Kidney (tissue), 14 donors: ENCODE data around the gene PRKCQ. TPM values are rescaled to one million over a fixed set of nuclear protein-coding genes. Genes with fewer than 3 reads are reported as not detected.
"Not testable (repeated sequence)": the region's sequence is repeated elsewhere in the genome, so short reads cannot be mapped to it uniquely, and the experiment has no call there.

Experiments used
- DNase-seq, 5 donors: peaks; one replicate each; pipeline ENCODE4 v3.0.0-alpha.2; 2013 to 2020
- FAIRE-seq: peaks from 2 replicates; lab custom pipeline; 2012; peaks lifted over from hg19 to GRCh38; lab: Jason Lieb, UNC
- H3K27ac ChIP-seq, 2 donors: one replicate each; pipeline ENCODE4 v1.7.0; 2013; ENCODE audit warnings: low read depth in 2 of 2, low read length in 2 of 2, inconsistent platforms in 1 of 2
- H3K27me3 ChIP-seq: one replicate; pipeline ENCODE4 v1.7.1; 2013; ENCODE audit warnings: low read length, inconsistent platforms; ENCODE audit not compliant: control insufficient read depth, insufficient read depth
- H3K36me3 ChIP-seq, 3 donors: one replicate each; pipeline versions ENCODE4 v1.7.0 to v1.7.1; 2013; ENCODE audit warnings: low read length in 3 of 3, control low read depth in 1 of 3, inconsistent platforms in 1 of 3; ENCODE audit not compliant: insufficient read depth in 3 of 3, control insufficient read depth in 2 of 3
- H3K4me1 ChIP-seq, 3 donors: one replicate each; pipeline versions ENCODE4 v1.7.0 to v1.7.1; 2013; ENCODE audit warnings: low read length in 3 of 3, inconsistent platforms in 1 of 3, low read depth in 1 of 3; ENCODE audit not compliant: control insufficient read depth in 2 of 3, insufficient read depth in 2 of 3
- H3K4me3 ChIP-seq, 3 donors: one replicate each; pipeline versions ENCODE4 v1.7.0 to v1.8.1; 2013; ENCODE audit warnings: low read length in 3 of 3, control low read depth in 1 of 3, inconsistent platforms in 1 of 3
- H3K9ac ChIP-seq, 3 donors: one replicate each; pipeline versions ENCODE4 v1.7.0 to v1.7.1; 2013; ENCODE audit warnings: low read length in 3 of 3, control low read depth in 1 of 3, inconsistent platforms in 1 of 3
- H3K9me3 ChIP-seq, 3 donors: one replicate each; pipeline versions ENCODE4 v1.7.0 to v1.7.1; 2013; ENCODE audit warnings: low read length in 3 of 3, control low read depth in 1 of 3, inconsistent platforms in 1 of 3; ENCODE audit not compliant: control insufficient read depth in 2 of 3, insufficient read depth in 1 of 3
- intact Hi-C: fragments of 100-400 bp; cut with DNase I; formaldehyde crosslinking; loops from one replicate; pipeline ENCODE4 v1.11.1; 2022
- polyA plus RNA-seq: library from polyadenylated mRNA; stranded (reverse); fragments of 350-450 nt; fragmentation: Illumina TruSeq; extraction: RNeasy Lipid Tissue Mini Kit (QIAGEN cat#74804); gene quantifications from one replicate; pipeline ENCODE4 v1.2.3, GENCODE V29; 2014; ENCODE audit warnings: low read depth, low replicate concordance; ENCODE audit not compliant: insufficient read depth
- total RNA-seq: library from RNA; stranded (reverse); fragmentation: NEBNext Ultra II Directional; extraction: Animal tissue kit (Norgen Biotek cat#: 25700); gene quantifications from one replicate; pipeline ENCODE4 v1.2.1, GENCODE V29; 2021
- TF ChIP-seq, protein P1 (sequence below): IDR thresholded peaks from 3 replicates; pipeline ENCODE4 v1.5.1; 2012; ENCODE audit warnings: mild to moderate bottlenecking, moderate library complexity, borderline replicate concordance; ENCODE audit not compliant: insufficient read depth; ENCODE audit errors: extremely low read depth
- donor health status: control.
- donor health status: control.
- donor health status: control.
- donor health status: control.
- donor health status: control.
- donor health status: DM: yes; HTN: yes; CAD: no.
- donor health status: Normal renal cell carcinoma (clear cell type).

The PRKCQ gene
- total and polyA plus RNA-seq, 2 donors from 2014 or later = 6.1 to 17.5 TPM

DNA sequence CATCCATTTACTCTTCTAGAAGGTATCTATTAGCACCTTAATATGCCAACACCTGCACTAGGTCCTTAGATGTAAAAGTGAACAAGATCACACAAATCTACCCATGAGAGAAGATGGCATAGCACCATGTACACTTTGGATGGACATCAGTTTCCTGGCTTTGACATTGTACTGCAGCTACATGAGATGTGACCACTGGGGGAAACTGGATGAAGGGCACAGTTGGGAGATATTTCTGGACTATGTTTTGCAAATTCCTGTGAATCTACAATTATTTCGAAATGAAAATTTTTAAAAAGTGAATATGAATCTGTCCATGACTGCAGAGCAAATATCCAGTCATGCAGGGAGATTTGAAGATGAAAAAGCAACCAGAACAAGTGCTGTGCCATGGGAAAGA lies 124.5 kb downstream of the PRKCQ start:
- TF ChIP-seq, protein P1, sequence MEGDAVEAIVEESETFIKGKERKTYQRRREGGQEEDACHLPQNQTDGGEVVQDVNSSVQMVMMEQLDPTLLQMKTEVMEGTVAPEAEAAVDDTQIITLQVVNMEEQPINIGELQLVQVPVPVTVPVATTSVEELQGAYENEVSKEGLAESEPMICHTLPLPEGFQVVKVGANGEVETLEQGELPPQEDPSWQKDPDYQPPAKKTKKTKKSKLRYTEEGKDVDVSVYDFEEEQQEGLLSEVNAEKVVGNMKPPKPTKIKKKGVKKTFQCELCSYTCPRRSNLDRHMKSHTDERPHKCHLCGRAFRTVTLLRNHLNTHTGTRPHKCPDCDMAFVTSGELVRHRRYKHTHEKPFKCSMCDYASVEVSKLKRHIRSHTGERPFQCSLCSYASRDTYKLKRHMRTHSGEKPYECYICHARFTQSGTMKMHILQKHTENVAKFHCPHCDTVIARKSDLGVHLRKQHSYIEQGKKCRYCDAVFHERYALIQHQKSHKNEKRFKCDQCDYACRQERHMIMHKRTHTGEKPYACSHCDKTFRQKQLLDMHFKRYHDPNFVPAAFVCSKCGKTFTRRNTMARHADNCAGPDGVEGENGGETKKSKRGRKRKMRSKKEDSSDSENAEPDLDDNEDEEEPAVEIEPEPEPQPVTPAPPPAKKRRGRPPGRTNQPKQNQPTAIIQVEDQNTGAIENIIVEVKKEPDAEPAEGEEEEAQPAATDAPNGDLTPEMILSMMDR = no peak
- H3K4me3 ChIP-seq = no peak overlapping the region
- no peaks in the 10 kb centered on the region for H3K4me1 ChIP-seq
- H3K9ac ChIP-seq = no peak overlapping the region
- H3K9me3 ChIP-seq = no peaks in the 10 kb centered on the region
- no peak overlapping the region for H3K27ac ChIP-seq
- intact Hi-C loops = no loop called here
- H3K36me3 ChIP-seq = no peaks in the 10 kb centered on the region
- no peaks in the 10 kb centered on the region for H3K27me3 ChIP-seq
- FAIRE-seq (no peak), DNase-seq (no peak)

DNA sequence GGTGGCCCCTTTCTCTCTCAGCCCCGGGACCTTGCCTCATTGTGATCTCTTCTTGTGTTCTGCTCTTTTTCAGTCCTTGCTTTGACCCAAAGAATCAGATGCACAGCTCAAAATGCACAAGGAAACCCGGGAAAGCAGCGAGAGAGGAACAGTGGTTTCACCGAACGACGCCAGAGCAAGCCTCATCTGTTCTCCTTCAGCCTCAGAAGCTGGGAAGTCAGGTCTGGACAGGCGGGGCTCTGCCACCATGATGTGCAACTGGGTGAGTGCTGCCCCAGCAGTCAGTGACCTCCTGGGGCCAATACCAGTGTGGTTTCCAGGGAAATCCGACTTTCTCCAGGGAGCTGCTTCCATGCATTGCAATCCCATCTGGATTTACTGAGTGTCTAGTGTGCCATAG lies 133.4 kb downstream of the PRKCQ start:
- H3K9me3 ChIP-seq = no peaks in the 10 kb centered on the region
- no peaks in the 10 kb centered on the region for H3K4me1 ChIP-seq
- TF ChIP-seq, protein P1 = no peak
- H3K9ac ChIP-seq = no peak overlapping the region
- H3K27ac ChIP-seq = no peak overlapping the region
- no peak overlapping the region for H3K4me3 ChIP-seq
- H3K36me3 ChIP-seq = no peaks in the 10 kb centered on the region
- intact Hi-C loops = no loop called here
- H3K27me3 ChIP-seq = no peaks in the 10 kb centered on the region
- FAIRE-seq (no peak), DNase-seq (no peak)

DNA sequence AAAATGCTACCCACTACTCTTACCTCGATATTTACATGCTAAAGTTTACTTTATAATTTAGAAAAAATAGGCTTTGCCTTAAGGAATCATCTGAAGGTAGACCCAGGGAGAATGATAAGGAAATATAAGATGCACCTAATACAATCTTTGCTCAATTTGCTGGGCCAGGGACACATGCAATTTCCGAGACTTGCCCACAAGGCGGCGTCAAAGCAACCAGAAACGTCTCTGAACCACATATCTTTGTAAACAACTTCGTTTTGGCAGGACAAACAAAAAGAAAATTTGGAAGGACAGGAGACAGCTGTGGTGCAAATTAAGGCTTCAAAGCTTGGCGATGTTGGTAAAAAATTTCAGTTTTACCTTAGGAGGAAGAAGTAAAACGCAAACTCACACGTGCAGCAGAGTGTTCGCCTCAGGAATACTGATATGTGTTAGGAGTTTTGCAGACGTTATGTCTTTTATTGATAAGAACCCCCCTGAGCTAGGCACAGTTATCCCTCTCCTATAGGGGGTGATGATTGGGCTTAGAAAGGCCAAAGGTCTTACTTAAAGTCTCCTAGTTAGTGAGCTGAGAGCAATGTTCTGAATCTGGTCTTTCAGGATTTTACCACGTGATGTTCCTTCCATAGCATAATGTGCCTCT lies 134.3 kb downstream of the PRKCQ start:
- TF ChIP-seq, protein P1 = peak; percentile 70
- peak in 4 of 5 donors; percentile 40 to 75 (median 57) for DNase-seq
- no peak overlapping the region for H3K27ac ChIP-seq
- intact Hi-C loops = no loop called here
- no peaks in the 10 kb centered on the region for H3K9me3 ChIP-seq
- no peaks in the 10 kb centered on the region for H3K36me3 ChIP-seq
- peak; percentile 23 for FAIRE-seq
- no peaks in the 10 kb centered on the region for H3K4me1 ChIP-seq
- H3K4me3 ChIP-seq = peak overlapping the region in 1 of 3 donors; percentile 26
- no peaks in the 10 kb centered on the region for H3K27me3 ChIP-seq
- no peak overlapping the region for H3K9ac ChIP-seq

DNA sequence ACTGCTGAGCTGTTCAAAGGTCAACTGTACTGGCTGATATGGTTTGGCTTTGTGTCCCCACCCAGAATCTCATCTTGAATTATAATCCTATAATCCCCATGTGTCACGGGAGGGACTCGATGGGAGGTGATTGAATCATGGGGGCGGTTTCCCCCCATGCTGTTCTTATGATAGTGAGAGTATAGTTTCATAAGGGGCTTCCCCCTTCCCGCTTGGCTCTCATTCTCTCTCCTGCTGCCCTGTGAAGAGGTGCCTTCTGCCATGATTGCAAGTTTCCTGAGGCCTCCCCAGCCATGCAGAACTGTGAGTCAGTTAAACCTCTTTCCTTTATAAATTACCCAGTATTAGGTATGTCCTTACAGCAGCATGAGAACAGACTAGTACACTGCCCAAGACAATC lies 140.2 kb downstream of the PRKCQ start:
- H3K4me1 ChIP-seq, H3K27ac ChIP-seq, H3K9ac ChIP-seq, FAIRE-seq, H3K27me3 ChIP-seq, DNase-seq, H3K4me3 ChIP-seq, intact Hi-C loops, H3K36me3 ChIP-seq, H3K9me3 ChIP-seq: not testable (repeated sequence)
